K562 (cell line): ENCODE data around the gene RTF2.

ENCODE experiments used
- CBX8 ChIP-seq: fragments of 200-600 bp; sonication (generic); IDR thresholded peaks from 2 replicates; pipeline ENCODE4 v1.6.1; 2012; ENCODE audit warnings: borderline replicate concordance, mixed run types, low read depth, mild to moderate bottlenecking, moderate library complexity, mixed read lengths, low read length, control low read depth, inconsistent platforms; ENCODE audit not compliant: poor library complexity, severe bottlenecking; ENCODE audit errors: extremely low read depth
- CREB1 ChIP-seq, 2 experiments: sonication (generic) in 1 of 2; formaldehyde crosslinking in 1 of 2; IDR thresholded peaks; 2 replicates each; pipeline versions ENCODE4 v1.6.1 to v1.8.0; 2012 to 2022; ENCODE audit warnings: inconsistent platforms in 1 of 2, mild to moderate bottlenecking in 1 of 2, missing genetic modification reagents in 1 of 2, moderate library complexity in 1 of 2
- FOSL1 ChIP-seq: fragments of 200-800 bp; sonication (Bioruptor generic); conservative IDR thresholded peaks from 2 replicates; pipeline ENCODE4 v1.6.1; 2016; ENCODE audit warnings: missing genetic modification characterization, missing compliant biosample characterization
- GATA2 ChIP-seq: sonication (generic); formaldehyde crosslinking; IDR thresholded peaks from 2 replicates; pipeline ENCODE4 v1.4.0; 2020; ENCODE audit warnings: mild to moderate bottlenecking, missing genetic modification reagents
- MAZ ChIP-seq, 2 experiments: fragments of 450-650 bp in 1 of 2; sonication (generic) in 1 of 2; formaldehyde crosslinking; IDR thresholded peaks in 1 of 2; conservative IDR thresholded peaks in 1 of 2; 2 replicates each; pipeline versions ENCODE4 v1.4.0 to v1.5.0; 2020; ENCODE audit warnings: mild to moderate bottlenecking in 1 of 2, missing genetic modification reagents in 1 of 2
- POLR2A ChIP-seq: fragments of 450-650 bp; conservative IDR thresholded peaks from 2 replicates; pipeline ENCODE4 v1.6.1; 2016
- RFX5 ChIP-seq: IDR thresholded peaks from 2 replicates; pipeline ENCODE4 v1.6.1; 2011; ENCODE audit warnings: low read depth, mild to moderate bottlenecking, improper control_type of control experiment, low read length
- TEAD4 ChIP-seq, 2 experiments: sonication (generic) in 1 of 2; formaldehyde crosslinking in 1 of 2; IDR thresholded peaks; 2 replicates each; pipeline versions ENCODE4 v1.6.1 to v1.8.0; 2012 to 2022; ENCODE audit warnings: borderline replicate concordance in 1 of 2, inconsistent platforms in 1 of 2, low read length in 1 of 2, mild to moderate bottlenecking in 1 of 2, missing genetic modification reagents in 1 of 2
- ZFP1 ChIP-seq: fragments of 450-650 bp; formaldehyde crosslinking; IDR thresholded peaks from 2 replicates; pipeline ENCODE4 v1.4.0; 2020; ENCODE audit warnings: mild to moderate bottlenecking, mixed read lengths
- TF ChIP-seq, protein P1 (sequence below), 2 experiments: IDR thresholded peaks; 2 replicates each; pipeline ENCODE4 v1.6.1; 2012; ENCODE audit warnings: improper control_type of control experiment in 2 of 2, low read depth in 2 of 2, low read length in 2 of 2, borderline replicate concordance in 1 of 2

DNA sequence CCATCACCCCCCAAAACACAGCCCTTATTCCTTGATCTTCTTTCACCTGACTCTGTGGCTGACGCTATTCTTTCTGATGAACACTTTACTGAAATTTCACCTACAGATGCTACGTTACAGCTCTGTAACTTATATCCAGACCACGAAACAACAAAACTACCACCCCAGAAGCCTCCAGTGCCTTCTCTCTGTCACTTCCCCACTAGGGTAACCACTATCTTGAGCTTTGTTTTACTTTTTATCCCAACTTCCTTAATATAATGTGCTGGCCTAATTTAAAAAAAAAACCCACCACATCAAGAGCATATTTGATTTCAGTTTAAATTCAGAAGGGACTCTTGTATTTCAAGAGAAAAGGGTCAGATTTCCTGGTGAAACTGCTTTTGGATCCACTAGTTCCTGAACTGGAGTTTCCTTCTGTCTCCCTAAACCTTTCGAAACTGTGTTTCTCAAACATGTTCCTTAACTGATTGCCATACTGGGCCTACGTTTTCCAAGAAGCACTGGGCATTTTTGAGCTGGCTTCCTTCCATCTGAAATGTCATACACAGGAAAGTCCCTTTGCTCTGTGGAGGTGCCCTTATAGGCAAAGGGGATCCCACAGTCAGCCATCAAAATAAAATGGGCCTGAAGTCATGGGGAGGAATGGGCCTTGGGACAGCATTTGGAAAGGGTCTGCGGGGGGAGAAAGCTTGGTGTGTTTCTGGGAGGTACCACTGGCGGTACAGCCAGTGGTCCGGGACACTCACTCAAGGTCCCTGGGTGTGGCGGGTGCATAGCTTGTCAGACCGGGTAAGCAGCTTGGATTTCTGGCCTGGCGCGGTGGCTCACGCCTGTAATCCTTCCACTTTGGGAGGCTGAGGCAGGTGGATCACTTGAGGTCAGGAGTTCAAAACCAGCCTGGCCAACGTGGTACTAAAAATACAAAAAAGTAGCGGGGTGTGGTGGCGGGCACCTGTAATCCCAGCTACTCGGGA is 25.8 kb upstream of the RTF2 start:
- TF ChIP-seq, protein P1, sequence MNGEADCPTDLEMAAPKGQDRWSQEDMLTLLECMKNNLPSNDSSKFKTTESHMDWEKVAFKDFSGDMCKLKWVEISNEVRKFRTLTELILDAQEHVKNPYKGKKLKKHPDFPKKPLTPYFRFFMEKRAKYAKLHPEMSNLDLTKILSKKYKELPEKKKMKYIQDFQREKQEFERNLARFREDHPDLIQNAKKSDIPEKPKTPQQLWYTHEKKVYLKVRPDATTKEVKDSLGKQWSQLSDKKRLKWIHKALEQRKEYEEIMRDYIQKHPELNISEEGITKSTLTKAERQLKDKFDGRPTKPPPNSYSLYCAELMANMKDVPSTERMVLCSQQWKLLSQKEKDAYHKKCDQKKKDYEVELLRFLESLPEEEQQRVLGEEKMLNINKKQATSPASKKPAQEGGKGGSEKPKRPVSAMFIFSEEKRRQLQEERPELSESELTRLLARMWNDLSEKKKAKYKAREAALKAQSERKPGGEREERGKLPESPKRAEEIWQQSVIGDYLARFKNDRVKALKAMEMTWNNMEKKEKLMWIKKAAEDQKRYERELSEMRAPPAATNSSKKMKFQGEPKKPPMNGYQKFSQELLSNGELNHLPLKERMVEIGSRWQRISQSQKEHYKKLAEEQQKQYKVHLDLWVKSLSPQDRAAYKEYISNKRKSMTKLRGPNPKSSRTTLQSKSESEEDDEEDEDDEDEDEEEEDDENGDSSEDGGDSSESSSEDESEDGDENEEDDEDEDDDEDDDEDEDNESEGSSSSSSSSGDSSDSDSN (IDR thresholded peaks at IDR 0.05; ENCODE audit: borderline replicate concordance in 1 of 2, low read depth in 2 of 2, low read length in 2 of 2): no peak
- no peak for TF ChIP-seq CREB1 (IDR thresholded peaks at IDR 0.05)
- TF ChIP-seq CREB1 (CRISPR knock-in tag; IDR thresholded peaks at IDR 0.05): no peak
- TF ChIP-seq GATA2 (CRISPR knock-in tag): no peak
- TF ChIP-seq TEAD4 (IDR thresholded peaks at IDR 0.05; ENCODE audit: low read length): no peak
- no peak for TF ChIP-seq TEAD4 (CRISPR knock-in tag; IDR thresholded peaks at IDR 0.05; ENCODE audit: borderline replicate concordance)
- no peak for TF ChIP-seq POLR2A
- no peak for TF ChIP-seq FOSL1 (tag)
- no peak for TF ChIP-seq MAZ (CRISPR knock-in tag; conservative IDR thresholded peaks at IDR 0.05 in 1 of 2, IDR thresholded peaks at IDR 0.05 in 1 of 2)
- TF ChIP-seq RFX5: no peak
- no peak for TF ChIP-seq ZFP1 (CRISPR knock-in tag)
- no peak for TF ChIP-seq CBX8
